H9 (cell line): ENCODE data around the gene ADAP2. TPM values are rescaled to one million over a fixed set of nuclear protein-coding genes. Genes with fewer than 3 reads are reported as not detected.

Experiments used
- DNase-seq: peaks from one replicate; pipeline ENCODE4 v3.0.0-alpha.2; 2017
- H2AFZ ChIP-seq: one replicate; pipeline ENCODE4 v1.6.1; 2013; ENCODE audit warnings: mild to moderate bottlenecking, low read length, control low read depth, moderate library complexity
- H2AK5ac ChIP-seq: 2 replicates; pipeline ENCODE4 v1.6.1; 2013; ENCODE audit warnings: low read length, control low read depth, mixed read lengths; ENCODE audit not compliant: insufficient read length
- H2BK120ac ChIP-seq: one replicate; pipeline ENCODE4 v1.6.1; 2013; ENCODE audit warnings: low read depth, mild to moderate bottlenecking, low read length, control low read depth, inconsistent platforms; ENCODE audit not compliant: poor library complexity, severe bottlenecking
- H2BK12ac ChIP-seq: 2 replicates; pipeline ENCODE4 v1.6.1; 2013; ENCODE audit warnings: low read length, control low read depth, mixed read lengths, low read depth; ENCODE audit not compliant: insufficient read length
- H2BK15ac ChIP-seq: 2 replicates; pipeline ENCODE4 v1.6.1; 2013; ENCODE audit warnings: low read depth, low read length, control low read depth
- H2BK20ac ChIP-seq: one replicate; pipeline ENCODE4 v1.6.1; 2013; ENCODE audit warnings: low read depth, mild to moderate bottlenecking, low read length, control low read depth, inconsistent platforms; ENCODE audit not compliant: poor library complexity, severe bottlenecking
- H2BK5ac ChIP-seq: 2 replicates; pipeline ENCODE4 v1.6.1; 2013; ENCODE audit warnings: low read length, control low read depth, mixed read lengths; ENCODE audit not compliant: insufficient read length
- H3K14ac ChIP-seq: 2 replicates; pipeline ENCODE4 v1.6.1; 2013; ENCODE audit warnings: low read length, control low read depth; ENCODE audit not compliant: insufficient read depth
- H3K18ac ChIP-seq: 2 replicates; pipeline ENCODE4 v1.6.1; 2013; ENCODE audit warnings: low read depth, mild to moderate bottlenecking, mixed read lengths, low read length, control low read depth; ENCODE audit not compliant: insufficient read length
- H3K23ac ChIP-seq: 2 replicates; pipeline ENCODE4 v1.6.1; 2013; ENCODE audit warnings: low read length, control low read depth, mixed read lengths, low read depth; ENCODE audit not compliant: insufficient read length
- H3K23me2 ChIP-seq: 2 replicates; pipeline ENCODE4 v1.6.1; 2013; ENCODE audit warnings: low read depth, mild to moderate bottlenecking, mixed read lengths, low read length, control low read depth; ENCODE audit not compliant: insufficient read length, poor library complexity, severe bottlenecking
- H3K27ac ChIP-seq: 2 replicates; pipeline ENCODE4 v1.5.1; 2013; ENCODE audit warnings: low read length, control low read depth, mixed read lengths, low read depth; ENCODE audit not compliant: insufficient read length
- H3K27me3 ChIP-seq: 2 replicates; pipeline ENCODE4 v1.6.1; 2013; ENCODE audit warnings: low read length, control low read depth, inconsistent platforms; ENCODE audit not compliant: insufficient read depth
- H3K4ac ChIP-seq: 2 replicates; pipeline ENCODE4 v1.6.1; 2013; ENCODE audit warnings: low read depth, mild to moderate bottlenecking, control low read depth, inconsistent platforms, low read length, moderate library complexity
- H3K4me1 ChIP-seq: 2 replicates; pipeline ENCODE4 v1.6.1; 2013; ENCODE audit warnings: low read length, control low read depth, inconsistent platforms; ENCODE audit not compliant: insufficient read depth
- H3K4me2 ChIP-seq: 2 replicates; pipeline ENCODE4 v1.6.1; 2013; ENCODE audit warnings: low read length, control low read depth, mixed read lengths; ENCODE audit not compliant: insufficient read length, insufficient read depth
- H3K56ac ChIP-seq: 2 replicates; pipeline ENCODE4 v1.6.1; 2013; ENCODE audit warnings: low read depth, mild to moderate bottlenecking, mixed read lengths, low read length, control low read depth; ENCODE audit not compliant: insufficient read length
- H3K79me1 ChIP-seq: 2 replicates; pipeline ENCODE4 v1.6.1; 2013; ENCODE audit warnings: low read depth, mild to moderate bottlenecking, moderate library complexity, low read length, control low read depth, inconsistent platforms; ENCODE audit not compliant: insufficient read depth, poor library complexity, severe bottlenecking
- H3K79me2 ChIP-seq: 2 replicates; pipeline ENCODE4 v1.6.1; 2013; ENCODE audit warnings: low read length, control low read depth, inconsistent platforms; ENCODE audit not compliant: insufficient read depth
- H3K9ac ChIP-seq: 2 replicates; pipeline ENCODE4 v1.6.1; 2013; ENCODE audit warnings: low read length, control low read depth, mixed read lengths; ENCODE audit not compliant: insufficient read length; ENCODE audit errors: extremely low read depth
- H3K9me3 ChIP-seq: one replicate; pipeline ENCODE4 v1.6.1; 2013; ENCODE audit warnings: low read depth, low read length, inconsistent platforms; ENCODE audit not compliant: control insufficient read depth
- H3T11ph ChIP-seq: one replicate; pipeline ENCODE4 v1.6.1; 2013; ENCODE audit warnings: mild to moderate bottlenecking, low read length, control low read depth, inconsistent platforms
- H4K20me1 ChIP-seq: one replicate; pipeline ENCODE4 v1.6.1; 2013; ENCODE audit not compliant: control insufficient read depth, insufficient read length, insufficient read depth
- H4K5ac ChIP-seq: 2 replicates; pipeline ENCODE4 v1.6.1; 2013; ENCODE audit warnings: low read depth, mild to moderate bottlenecking, mixed read lengths, low read length, control low read depth; ENCODE audit not compliant: insufficient read length
- H4K8ac ChIP-seq: replicated peaks from 2 replicates; pipeline ENCODE4 v1.6.1; 2013; ENCODE audit warnings: low read length, control low read depth, mixed read lengths, low read depth; ENCODE audit not compliant: insufficient read length
- H4K91ac ChIP-seq: 2 replicates; pipeline ENCODE4 v1.6.1; 2013; ENCODE audit warnings: low read depth, mild to moderate bottlenecking, moderate library complexity, mixed read lengths, low read length, control low read depth; ENCODE audit not compliant: insufficient read length
- H3K27ac Mint-ChIP-seq, 3 experiments: 2 replicates in 2 of 3; 3 replicates in 1 of 3; pipeline ENCODE4 v1.8.0; 2020 to 2021; ENCODE audit warnings: mixed read lengths in 3 of 3, mild to moderate bottlenecking in 1 of 3, moderate library complexity in 1 of 3
- H3K27me3 Mint-ChIP-seq: 2 replicates; pipeline ENCODE4 v1.8.0; 2021; ENCODE audit warnings: low read depth, mild to moderate bottlenecking, moderate library complexity, mixed read lengths
- H3K36me3 Mint-ChIP-seq, 3 experiments: 2 replicates in 2 of 3; 3 replicates in 1 of 3; pipeline ENCODE4 v1.8.0; 2020 to 2021; ENCODE audit warnings: low read depth in 3 of 3, mixed read lengths in 3 of 3; ENCODE audit not compliant: insufficient read depth in 1 of 3
- H3K4me1 Mint-ChIP-seq, 2 experiments: 2 replicates each; pipeline ENCODE4 v1.8.0; 2020; ENCODE audit warnings: mixed read lengths in 2 of 2
- H3K4me3 Mint-ChIP-seq, 2 experiments: 2 replicates in 1 of 2; 3 replicates in 1 of 2; pipeline ENCODE4 v1.8.0; 2020 to 2021; ENCODE audit warnings: mild to moderate bottlenecking in 2 of 2, mixed read lengths in 2 of 2, moderate library complexity in 1 of 2
- H3K9me3 Mint-ChIP-seq, 2 experiments: 2 replicates in 1 of 2; 3 replicates in 1 of 2; pipeline ENCODE4 v1.8.0; 2020; ENCODE audit warnings: mild to moderate bottlenecking in 2 of 2, mixed read lengths in 2 of 2, moderate library complexity in 1 of 2
- WGBS: extraction: QIAGEN DNeasy Blood & Tissue Kit; methylation state at CpG from one replicate; pipeline ENCODE4 v1.1.7; 2013; ENCODE audit warnings: missing lambda C conversion rate, low lambda C conversion rate, mixed read lengths; ENCODE audit not compliant: insufficient read length; ENCODE audit errors: extremely low coverage; 5-methylcytosine and 5-hydroxymethylcytosine counted together
- total RNA-seq: library from RNA; stranded (reverse); gene quantifications from 2 replicates; pipeline ENCODE4 v1.2.1, GENCODE V29; 2021
- TF ChIP-seq, protein P1 (sequence below): fragments of 200-600 bp; sonication (generic); conservative IDR thresholded peaks from 3 replicates; pipeline ENCODE4 v1.8.0; 2021; ENCODE audit warnings: antibody characterized with exemption, mild to moderate bottlenecking

Gene ADAP2
- total RNA-seq, 1 experiment from 2014 or later = 1.2 TPM

DNA sequence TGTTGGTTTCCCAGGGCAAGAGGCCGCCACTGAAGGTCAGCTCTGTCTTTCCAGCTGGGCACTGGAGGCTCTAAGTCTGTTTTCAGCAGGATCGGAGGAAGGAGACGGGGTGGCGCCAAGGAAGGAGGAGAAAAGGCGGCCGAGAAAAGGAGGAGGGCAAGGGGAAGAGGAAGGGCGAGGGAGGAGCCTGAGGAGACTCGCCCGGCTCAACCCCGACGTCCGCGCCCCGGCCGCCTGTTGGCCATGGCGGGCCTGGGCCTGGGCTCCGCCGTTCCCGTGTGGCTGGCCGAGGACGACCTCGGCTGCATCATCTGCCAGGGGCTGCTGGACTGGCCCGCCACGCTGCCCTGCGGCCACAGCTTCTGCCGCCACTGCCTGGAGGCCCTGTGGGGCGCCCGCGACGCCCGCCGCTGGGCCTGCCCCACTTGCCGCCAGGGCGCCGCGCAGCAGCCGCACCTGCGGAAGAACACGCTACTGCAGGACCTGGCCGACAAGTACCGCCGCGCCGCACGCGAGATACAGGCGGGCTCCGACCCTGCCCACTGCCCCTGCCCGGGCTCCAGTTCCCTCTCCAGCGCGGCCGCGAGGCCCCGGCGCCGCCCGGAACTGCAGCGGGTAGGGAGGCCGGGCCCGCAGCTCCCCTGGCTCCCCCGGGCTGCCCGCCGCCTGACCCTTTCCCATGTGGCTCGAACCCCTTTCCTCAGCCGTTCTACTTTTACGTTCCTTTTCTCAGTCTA lies 49.3 kb downstream of the ADAP2 start, which contains the start of gene RNF135:
RNF135 (plus strand) TSS at position 209 of the 737 bp plus-strand sequence; CDS start at position 244, 35 bp downstream.
- H3K14ac ChIP-seq = peak within 1 kb of the TSS; percentile 68; the same call in 1 of the 2 replicates
- TF ChIP-seq, protein P1, sequence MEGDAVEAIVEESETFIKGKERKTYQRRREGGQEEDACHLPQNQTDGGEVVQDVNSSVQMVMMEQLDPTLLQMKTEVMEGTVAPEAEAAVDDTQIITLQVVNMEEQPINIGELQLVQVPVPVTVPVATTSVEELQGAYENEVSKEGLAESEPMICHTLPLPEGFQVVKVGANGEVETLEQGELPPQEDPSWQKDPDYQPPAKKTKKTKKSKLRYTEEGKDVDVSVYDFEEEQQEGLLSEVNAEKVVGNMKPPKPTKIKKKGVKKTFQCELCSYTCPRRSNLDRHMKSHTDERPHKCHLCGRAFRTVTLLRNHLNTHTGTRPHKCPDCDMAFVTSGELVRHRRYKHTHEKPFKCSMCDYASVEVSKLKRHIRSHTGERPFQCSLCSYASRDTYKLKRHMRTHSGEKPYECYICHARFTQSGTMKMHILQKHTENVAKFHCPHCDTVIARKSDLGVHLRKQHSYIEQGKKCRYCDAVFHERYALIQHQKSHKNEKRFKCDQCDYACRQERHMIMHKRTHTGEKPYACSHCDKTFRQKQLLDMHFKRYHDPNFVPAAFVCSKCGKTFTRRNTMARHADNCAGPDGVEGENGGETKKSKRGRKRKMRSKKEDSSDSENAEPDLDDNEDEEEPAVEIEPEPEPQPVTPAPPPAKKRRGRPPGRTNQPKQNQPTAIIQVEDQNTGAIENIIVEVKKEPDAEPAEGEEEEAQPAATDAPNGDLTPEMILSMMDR = peak; percentile 54; the same call in 2 of the 3 replicates
- no peak within 1 kb of the TSS for H2BK20ac ChIP-seq
- H3T11ph ChIP-seq = peak within 1 kb of the TSS; percentile 82
- no peak within 1 kb of the TSS for H2BK12ac ChIP-seq
- peak within 1 kb of the TSS; percentile 85 to 95 for H3K4me3 Mint-ChIP-seq
- H2AFZ ChIP-seq = peak within 1 kb of the TSS; percentile 95
- H2AK5ac ChIP-seq = no peak within 1 kb of the TSS
- no peak within 1 kb of the TSS for H2BK5ac ChIP-seq
- H3K4me1 Mint-ChIP-seq = peaks cover 10 to 17% of the 10 kb centered on the region in 2 experiments
- no peaks in the 10 kb centered on the region; the same call in 1 of the 2 replicates for H3K27me3 ChIP-seq
- H3K27ac Mint-ChIP-seq = peak within 1 kb of the TSS; percentile 98 to 99 (median 98)
- H4K5ac ChIP-seq = no peak within 1 kb of the TSS
- peak within 1 kb of the TSS; percentile 48 for H3K9ac ChIP-seq
- H4K91ac ChIP-seq = no peak within 1 kb of the TSS
- no CpG with 5 or more reads among the region's 66 CpGs for WGBS
- peaks cover 3% of the 10 kb centered on the region for H3K79me1 ChIP-seq
- no peak within 1 kb of the TSS for H3K4ac ChIP-seq
- peaks cover 9% of the 10 kb centered on the region for H3K23me2 ChIP-seq
- no peaks in the 10 kb centered on the region for H3K9me3 ChIP-seq
- no peak within 1 kb of the TSS for H4K8ac ChIP-seq
- peak within 1 kb of the TSS; percentile 92 for H3K4me2 ChIP-seq
- H3K56ac ChIP-seq = no peak within 1 kb of the TSS
- H4K20me1 ChIP-seq = no peaks in the 10 kb centered on the region
- H3K27me3 Mint-ChIP-seq = peaks cover 5% of the 10 kb centered on the region; the same call in 1 of the 2 replicates
- no peak within 1 kb of the TSS for H3K27ac ChIP-seq
- H3K4me1 ChIP-seq = peaks cover 3% of the 10 kb centered on the region; the same call in 1 of the 2 replicates
- peaks cover 8 to 10% of the 10 kb centered on the region in 2 experiments for H3K9me3 Mint-ChIP-seq
- H3K18ac ChIP-seq = peak within 1 kb of the TSS; percentile 63
- peaks cover 15 to 27% (median 19%) of the 10 kb centered on the region in 3 experiments for H3K36me3 Mint-ChIP-seq
- H3K79me2 ChIP-seq = no peaks in the 10 kb centered on the region
- DNase-seq = peak; percentile 92
- no peak within 1 kb of the TSS for H2BK15ac ChIP-seq
- no peak within 1 kb of the TSS for H3K23ac ChIP-seq
- H2BK120ac ChIP-seq = peak within 1 kb of the TSS; percentile 40
